ENCODE results near the gene CNTFR.

- TF ChIP-seq, protein P1, sequence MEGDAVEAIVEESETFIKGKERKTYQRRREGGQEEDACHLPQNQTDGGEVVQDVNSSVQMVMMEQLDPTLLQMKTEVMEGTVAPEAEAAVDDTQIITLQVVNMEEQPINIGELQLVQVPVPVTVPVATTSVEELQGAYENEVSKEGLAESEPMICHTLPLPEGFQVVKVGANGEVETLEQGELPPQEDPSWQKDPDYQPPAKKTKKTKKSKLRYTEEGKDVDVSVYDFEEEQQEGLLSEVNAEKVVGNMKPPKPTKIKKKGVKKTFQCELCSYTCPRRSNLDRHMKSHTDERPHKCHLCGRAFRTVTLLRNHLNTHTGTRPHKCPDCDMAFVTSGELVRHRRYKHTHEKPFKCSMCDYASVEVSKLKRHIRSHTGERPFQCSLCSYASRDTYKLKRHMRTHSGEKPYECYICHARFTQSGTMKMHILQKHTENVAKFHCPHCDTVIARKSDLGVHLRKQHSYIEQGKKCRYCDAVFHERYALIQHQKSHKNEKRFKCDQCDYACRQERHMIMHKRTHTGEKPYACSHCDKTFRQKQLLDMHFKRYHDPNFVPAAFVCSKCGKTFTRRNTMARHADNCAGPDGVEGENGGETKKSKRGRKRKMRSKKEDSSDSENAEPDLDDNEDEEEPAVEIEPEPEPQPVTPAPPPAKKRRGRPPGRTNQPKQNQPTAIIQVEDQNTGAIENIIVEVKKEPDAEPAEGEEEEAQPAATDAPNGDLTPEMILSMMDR (IDR thresholded peaks at IDR 0.05; ENCODE audit: low read depth, low read length, poor library complexity, severe bottlenecking), result no peak
- TF ChIP-seq EZH2phosphoT487 (IDR thresholded peaks at IDR 0.05; ENCODE audit: borderline replicate concordance, low read length), result no peak
These were observed 34.1 kb upstream of the CNTFR start for GRCh38 chr9:34623374-34624235.
